H1 (cell line): ENCODE measurements around the gene OBP2B. TPM values are rescaled to one million over a fixed set of nuclear protein-coding genes. Genes with fewer than 3 reads are reported as not detected.

Experiments used
- CTCF ChIA-PET: fragments of 300-600 bp; sonication (Branson Sonifier 250); formaldehyde crosslinking; loops from one replicate; lab custom pipeline; 2021; ENCODE audit not compliant: partially characterized antibody; lab: Charles Lee
- POLR2A ChIA-PET: fragments of 300-600 bp; sonication (Branson Sonifier 250); formaldehyde crosslinking; loops from one replicate; lab custom pipeline; 2021; ENCODE audit warnings: inconsistent platforms; ENCODE audit not compliant: partially characterized antibody; lab: Charles Lee
- DNase-seq, 2 experiments: peaks; one replicate each; pipeline versions ENCODE4 v3.0.0 to v3.0.0-alpha.2; 2010 to 2022; ENCODE audit warnings: low spot score in 2 of 2, low read depth in 1 of 2, mixed read lengths in 1 of 2
- FAIRE-seq: peaks from 2 replicates; lab custom pipeline; 2011; peaks lifted over from hg19 to GRCh38; lab: Jason Lieb, UNC
- H2AFZ ChIP-seq: 2 replicates; pipeline ENCODE4 v1.8.1; 2012; ENCODE audit warnings: low read length, inconsistent platforms
- H2AK5ac ChIP-seq: 2 replicates; pipeline ENCODE4 v1.6.1; 2013; ENCODE audit warnings: low read depth, low read length
- H2BK120ac ChIP-seq: replicated peaks from 2 replicates; pipeline ENCODE3; 2013; ENCODE audit warnings: low read depth, low read length, inconsistent platforms
- H2BK12ac ChIP-seq: 2 replicates; pipeline ENCODE4 v1.6.1; 2013; ENCODE audit warnings: low read depth, low read length
- H2BK15ac ChIP-seq: 2 replicates; pipeline ENCODE4 v1.6.1; 2013; ENCODE audit warnings: low read length
- H2BK20ac ChIP-seq: 2 replicates; pipeline ENCODE4 v1.6.1; 2013; ENCODE audit warnings: low read length
- H2BK5ac ChIP-seq: 2 replicates; pipeline ENCODE4 v1.6.1; 2013; ENCODE audit warnings: low read depth, low read length
- H3K14ac ChIP-seq: 2 replicates; pipeline ENCODE4 v1.6.1; 2013; ENCODE audit warnings: inconsistent platforms; ENCODE audit not compliant: insufficient read length
- H3K18ac ChIP-seq: 2 replicates; pipeline ENCODE4 v1.6.1; 2013; ENCODE audit warnings: low read length; ENCODE audit errors: extremely low read depth
- H3K23ac ChIP-seq: 2 replicates; pipeline ENCODE4 v1.6.1; 2013; ENCODE audit warnings: inconsistent platforms; ENCODE audit not compliant: insufficient read length
- H3K23me2 ChIP-seq: 2 replicates; pipeline ENCODE4 v1.6.1; 2013; ENCODE audit warnings: low read depth, low read length
- H3K27ac ChIP-seq: 2 replicates; pipeline ENCODE4 v1.6.1; 2011; ENCODE audit warnings: low read depth, low read length, inconsistent platforms
- H3K27me3 ChIP-seq, 4 experiments: replicated peaks in 1 of 4; 1 replicate in 1 of 4; 2 replicates in 3 of 4; pipeline versions ENCODE4 v1.6.1 to v1.8.1; 2011 to 2013; ENCODE audit warnings: low read length in 3 of 4, mild to moderate bottlenecking in 3 of 4, inconsistent platforms in 2 of 4, mixed read lengths in 2 of 4, moderate library complexity in 1 of 4; ENCODE audit not compliant: control insufficient read depth in 3 of 4, insufficient read depth in 3 of 4; ENCODE audit errors: extremely low read depth in 1 of 4
- H3K36me3 ChIP-seq, 4 experiments: 2 replicates each; pipeline versions ENCODE4 v1.6.1 to v1.8.1; 2011 to 2013; ENCODE audit warnings: mild to moderate bottlenecking in 4 of 4, low read length in 3 of 4, moderate library complexity in 2 of 4, control low read depth in 1 of 4, inconsistent platforms in 1 of 4; ENCODE audit not compliant: insufficient read depth in 4 of 4, control insufficient read depth in 2 of 4
- H3K4ac ChIP-seq: replicated peaks from 2 replicates; pipeline ENCODE3; 2013; ENCODE audit warnings: low read length, low read depth, mixed read lengths, inconsistent platforms; ENCODE audit not compliant: insufficient read length
- H3K4me1 ChIP-seq, 4 experiments: replicated peaks in 1 of 4; 1 replicate in 1 of 4; 2 replicates in 3 of 4; pipeline versions ENCODE4 v1.6.1 to v1.8.1; 2011 to 2013; ENCODE audit warnings: low read length in 3 of 4, inconsistent platforms in 2 of 4, mixed read lengths in 1 of 4; ENCODE audit not compliant: insufficient read depth in 4 of 4, control insufficient read depth in 3 of 4
- H3K4me2 ChIP-seq, 2 experiments: 2 replicates each; pipeline versions ENCODE4 v1.6.1 to v1.8.1; 2011 to 2013; ENCODE audit warnings: low read depth in 2 of 2, low read length in 2 of 2, control low read depth in 1 of 2, inconsistent platforms in 1 of 2, mild to moderate bottlenecking in 1 of 2; ENCODE audit not compliant: insufficient read depth in 1 of 2
- H3K4me3 ChIP-seq, 4 experiments: fragments of 200-600, 300-600 bp in 1 of 4; sonication (generic), shearing (Covaris generic), sonication (Bioruptor Twin) in 1 of 4; 2 replicates each; pipeline versions ENCODE4 v1.5.1 to v1.8.1; 2011 to 2016; ENCODE audit warnings: low read length in 4 of 4, low read depth in 3 of 4, control low read depth in 2 of 4, inconsistent platforms in 2 of 4, mild to moderate bottlenecking in 2 of 4, mixed read lengths in 1 of 4, moderate library complexity in 1 of 4; ENCODE audit not compliant: insufficient read depth in 2 of 4; ENCODE audit errors: extremely low read depth in 1 of 4
- H3K56ac ChIP-seq: replicated peaks from 2 replicates; pipeline ENCODE3; 2013; ENCODE audit warnings: low read depth, mild to moderate bottlenecking, mixed read lengths, low read length, inconsistent platforms; ENCODE audit not compliant: insufficient read length
- H3K79me1 ChIP-seq: 2 replicates; pipeline ENCODE4 v1.6.1; 2013; ENCODE audit warnings: low read depth, low read length, control low read depth
- H3K79me2 ChIP-seq, 2 experiments: 2 replicates each; pipeline versions ENCODE4 v1.6.1 to v1.8.1; 2012 to 2013; ENCODE audit warnings: low read length in 2 of 2, mild to moderate bottlenecking in 2 of 2, inconsistent platforms in 1 of 2; ENCODE audit not compliant: insufficient read depth in 2 of 2, control insufficient read depth in 1 of 2
- H3K9ac ChIP-seq, 4 experiments: replicated peaks in 1 of 4; 1 replicate in 1 of 4; 2 replicates in 3 of 4; pipeline versions ENCODE4 v1.6.1 to v1.8.1; 2011 to 2013; ENCODE audit warnings: low read depth in 3 of 4, low read length in 3 of 4, control low read depth in 2 of 4, mild to moderate bottlenecking in 2 of 4, moderate library complexity in 2 of 4, inconsistent platforms in 1 of 4; ENCODE audit errors: extremely low read depth in 1 of 4
- H3K9me3 ChIP-seq, 2 experiments: 2 replicates each; pipeline versions ENCODE4 v1.6.1 to v1.8.1; 2012 to 2013; ENCODE audit warnings: mild to moderate bottlenecking in 2 of 2, moderate library complexity in 2 of 2, control low read depth in 1 of 2, inconsistent platforms in 1 of 2, low read depth in 1 of 2, low read length in 1 of 2, mixed read lengths in 1 of 2; ENCODE audit not compliant: insufficient read depth in 2 of 2
- H4K20me1 ChIP-seq, 2 experiments: replicated peaks in 1 of 2; 2 replicates each; pipeline versions ENCODE3 to v1.8.1; 2011 to 2013; ENCODE audit warnings: inconsistent platforms in 2 of 2, low read length in 2 of 2, mild to moderate bottlenecking in 1 of 2; ENCODE audit not compliant: insufficient read depth in 2 of 2, control insufficient read depth in 1 of 2
- H4K5ac ChIP-seq: 2 replicates; pipeline ENCODE4 v1.6.1; 2013; ENCODE audit warnings: low read length, low read depth, mixed read lengths, inconsistent platforms; ENCODE audit not compliant: insufficient read length
- H4K8ac ChIP-seq: 2 replicates; pipeline ENCODE4 v1.8.0; 2013; ENCODE audit warnings: mild to moderate bottlenecking, moderate library complexity, low read length, inconsistent platforms; ENCODE audit not compliant: insufficient read depth; ENCODE audit errors: extremely low read depth
- H4K91ac ChIP-seq: replicated peaks from 2 replicates; pipeline ENCODE3; 2013; ENCODE audit warnings: low read length, mixed read lengths, inconsistent platforms; ENCODE audit not compliant: insufficient read length
- BCL11A ChIP-seq, 2 experiments: IDR thresholded peaks; one replicate each; pipeline ENCODE4 v1.6.1; 2011; ENCODE audit warnings: low read depth in 2 of 2, low read length in 2 of 2, mild to moderate bottlenecking in 2 of 2
- CBX8 ChIP-seq: fragments of 300-800, 300-1000 bp; sonication (generic); IDR thresholded peaks from 2 replicates; pipeline ENCODE4 v1.7.1; 2016; ENCODE audit warnings: low read depth, low read length, borderline replicate concordance
- KDM1A ChIP-seq: fragments of 200-600, 300-600 bp; sonication (generic); IDR thresholded peaks from 2 replicates; pipeline ENCODE4 v1.7.1; 2016; ENCODE audit warnings: mild to moderate bottlenecking, low read length, borderline replicate concordance
- NANOG ChIP-seq: IDR thresholded peaks from 2 replicates; pipeline ENCODE4 v1.6.1; 2011; ENCODE audit warnings: low read length, low read depth, mild to moderate bottlenecking, inconsistent platforms; ENCODE audit not compliant: insufficient read depth, poor library complexity, severe bottlenecking
- SRF ChIP-seq: IDR thresholded peaks from 2 replicates; pipeline ENCODE4 v1.6.1; 2011; ENCODE audit warnings: mild to moderate bottlenecking, low read depth, low read length, moderate library complexity
- TAF1 ChIP-seq: IDR thresholded peaks from 2 replicates; pipeline ENCODE4 v1.6.1; 2011; ENCODE audit warnings: mild to moderate bottlenecking, low read depth, low read length
- WGBS, 2 experiments: shearing (Covaris generic) in 1 of 2; methylation state at CpG; one replicate each; pipeline versions ENCODE4 v1.1.6 to v1.1.7; 2013 to 2015; ENCODE audit warnings: low lambda C conversion rate in 2 of 2, mixed read lengths in 2 of 2, inconsistent platforms in 1 of 2, low coverage in 1 of 2, missing lambda C conversion rate in 1 of 2; ENCODE audit not compliant: insufficient replicate concordance in 2 of 2, insufficient coverage in 1 of 2, insufficient read length in 1 of 2; ENCODE audit errors: extremely low coverage in 1 of 2, missing lambda C conversion rate in 1 of 2; 5-methylcytosine and 5-hydroxymethylcytosine counted together
- polyA plus RNA-seq, 7 experiments: library from polyadenylated mRNA; depleted of rRNA in 3 of 7; stranded (reverse) in 5 of 7; unstranded in 2 of 7; fragments of >200 nt in 5 of 7; fragments of 200-250 nt in 2 of 7; gene quantifications; 1 replicate in 5 of 7; 2 replicates in 1 of 7; 4 replicates in 1 of 7; pipeline versions ENCODE4 v1.2.1 to v1.2.3, GENCODE V29; 2011 to 2013; ENCODE audit warnings: missing spikeins in 2 of 7, mixed read lengths in 2 of 7
- total RNA-seq: library from RNA; stranded (reverse); fragmentation: NEBNext Ultra II Directional; extraction: Animal tissue kit (Norgen Biotek cat#: 25700); gene quantifications from 2 replicates; pipeline ENCODE4 v1.2.1, GENCODE V29; 2021

The OBP2B gene
- total and polyA plus RNA-seq, 2 of the 8 experiments (the other 6 are each of a cell fraction or from before 2014, with no cell fraction given): not detected

DNA sequence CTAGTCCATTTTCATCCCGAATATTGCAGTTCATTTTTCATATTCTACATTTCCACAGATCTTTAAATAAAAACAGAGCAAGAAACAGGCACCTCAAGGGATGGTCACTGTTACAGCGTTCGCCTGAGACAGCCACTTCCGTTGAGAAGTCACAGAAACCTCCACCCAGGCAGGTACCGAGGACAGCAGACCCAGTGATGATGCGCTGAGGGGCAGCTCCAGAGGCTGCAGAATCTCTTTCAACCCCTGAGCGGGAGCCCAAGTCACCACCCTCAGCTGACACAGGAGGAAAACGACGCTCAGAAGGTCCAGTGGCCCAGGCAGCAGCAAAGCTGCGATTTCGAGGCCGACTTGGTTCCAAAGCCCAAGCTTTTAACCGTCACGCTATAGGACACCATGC, 33.2 kb upstream of the OBP2B start:
- no peaks in the 10 kb centered on the region for H3K79me2 ChIP-seq
- H3K56ac ChIP-seq: no peak overlapping the region
- 0 out of 7 replicates have a peak overlapping the region, but pooled peaks of 1 of the 4 experiments have one; percentile 10 for H3K9ac ChIP-seq
- no peak overlapping the region for H3K18ac ChIP-seq
- H2BK20ac ChIP-seq: no peak overlapping the region
- DNase-seq (no peak), FAIRE-seq (no peak)
- H3K4ac ChIP-seq: no peak overlapping the region
- H3K23ac ChIP-seq: no peak overlapping the region
- H2BK12ac ChIP-seq: no peak overlapping the region
- H3K9me3 ChIP-seq: no peaks in the 10 kb centered on the region
- 87% methylated on average over 14 of the region's 14 CpGs; no CpG with 5 or more reads in 1 of the 2 experiments for WGBS, 2 experiments
- no peaks in the 10 kb centered on the region for H3K36me3 ChIP-seq
- H2BK15ac ChIP-seq: no peak overlapping the region
- H3K4me2 ChIP-seq: no peak overlapping the region
- peaks cover 0 to 2% (median under 1%) of the 10 kb centered on the region in 4 experiments; a peak in 2 of 7 replicates for H3K4me1 ChIP-seq
- H2BK5ac ChIP-seq: no peak overlapping the region
- no peak overlapping the region for H2AFZ ChIP-seq
- H4K8ac ChIP-seq: no peak overlapping the region
- H4K5ac ChIP-seq: no peak overlapping the region
- no peak overlapping the region for H3K27ac ChIP-seq
- TF ChIP-seq SRF (no peak), TAF1 (no peak), KDM1A (no peak), NANOG (no peak), BCL11A (IDR thresholded peaks at IDR 0.05; ENCODE audit: low read depth in 2 of 2, low read length in 2 of 2) (no peak), CBX8 (no peak)
- peaks cover 5% of the 10 kb centered on the region; the same call in 1 of the 2 replicates for H3K23me2 ChIP-seq
- H4K20me1 ChIP-seq: no peaks in the 10 kb centered on the region
- no peak overlapping the region for H2BK120ac ChIP-seq
- no peak overlapping the region for H3K4me3 ChIP-seq
- no peaks in the 10 kb centered on the region for H3K79me1 ChIP-seq
- no peak overlapping the region for H3K14ac ChIP-seq
- CTCF ChIA-PET: interaction anchor here (0.8 to 1.0 kb wide), 4 partner anchors 55 to 115 kb away, joined by 3 to 4 read pairs (median 3); no protein-coding TSS in a partner anchor
- H2AK5ac ChIP-seq: no peak overlapping the region
- H4K91ac ChIP-seq: no peak overlapping the region
- peaks cover 0 to 4% (median 2%) of the 10 kb centered on the region in 4 experiments; a peak in 2 of 7 replicates for H3K27me3 ChIP-seq
- POLR2A ChIA-PET: no interaction called here
